Measurements from ENCODE around the gene LHX2. TPM values are rescaled to one million over a fixed set of nuclear protein-coding genes. Genes with fewer than 3 reads are reported as not detected.

The LHX2 gene
- total RNA-seq, 1 donor from 2014 or later = 0.20 TPM

DNA sequence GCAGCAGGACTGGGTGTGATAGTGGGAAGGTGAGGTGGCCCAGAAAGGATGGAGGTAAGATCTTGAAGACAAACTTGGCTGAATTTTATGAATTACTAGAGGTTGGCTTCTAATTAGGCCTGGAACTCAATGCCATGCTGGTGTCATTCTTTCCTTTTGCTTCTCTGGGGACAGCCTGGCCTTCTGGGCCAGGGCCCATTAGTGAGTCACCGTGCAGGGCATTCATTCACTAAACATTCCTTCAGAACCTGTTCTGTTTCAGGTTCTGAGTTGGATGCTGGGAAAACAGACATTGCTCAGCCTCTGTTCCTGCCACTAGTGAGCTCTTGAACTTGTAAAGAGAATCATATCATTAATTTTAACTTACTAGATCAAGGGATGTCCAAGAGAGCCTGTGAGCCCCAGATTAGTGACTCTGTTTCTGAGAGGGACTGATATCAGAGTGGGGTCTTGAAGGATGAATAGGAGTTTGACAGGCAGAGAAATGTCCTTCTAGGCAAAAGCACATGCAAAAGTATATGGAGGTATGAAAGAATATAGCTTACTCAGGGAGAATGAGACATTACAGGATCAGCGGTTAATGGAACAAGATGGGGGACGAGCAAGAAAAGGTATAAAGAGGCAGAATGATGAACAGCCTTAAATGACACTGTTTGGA lies 66.5 kb downstream of the LHX2 start:
- DNase-seq (ENCODE audit: low spot score) = no peak
- H3K27ac Mint-ChIP-seq (ENCODE audit: unreplicated experiment) = peak overlapping the region; percentile 96
- TF ChIP-seq, protein P1, sequence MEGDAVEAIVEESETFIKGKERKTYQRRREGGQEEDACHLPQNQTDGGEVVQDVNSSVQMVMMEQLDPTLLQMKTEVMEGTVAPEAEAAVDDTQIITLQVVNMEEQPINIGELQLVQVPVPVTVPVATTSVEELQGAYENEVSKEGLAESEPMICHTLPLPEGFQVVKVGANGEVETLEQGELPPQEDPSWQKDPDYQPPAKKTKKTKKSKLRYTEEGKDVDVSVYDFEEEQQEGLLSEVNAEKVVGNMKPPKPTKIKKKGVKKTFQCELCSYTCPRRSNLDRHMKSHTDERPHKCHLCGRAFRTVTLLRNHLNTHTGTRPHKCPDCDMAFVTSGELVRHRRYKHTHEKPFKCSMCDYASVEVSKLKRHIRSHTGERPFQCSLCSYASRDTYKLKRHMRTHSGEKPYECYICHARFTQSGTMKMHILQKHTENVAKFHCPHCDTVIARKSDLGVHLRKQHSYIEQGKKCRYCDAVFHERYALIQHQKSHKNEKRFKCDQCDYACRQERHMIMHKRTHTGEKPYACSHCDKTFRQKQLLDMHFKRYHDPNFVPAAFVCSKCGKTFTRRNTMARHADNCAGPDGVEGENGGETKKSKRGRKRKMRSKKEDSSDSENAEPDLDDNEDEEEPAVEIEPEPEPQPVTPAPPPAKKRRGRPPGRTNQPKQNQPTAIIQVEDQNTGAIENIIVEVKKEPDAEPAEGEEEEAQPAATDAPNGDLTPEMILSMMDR (IDR thresholded peaks at IDR 0.05) = no peak

DNA sequence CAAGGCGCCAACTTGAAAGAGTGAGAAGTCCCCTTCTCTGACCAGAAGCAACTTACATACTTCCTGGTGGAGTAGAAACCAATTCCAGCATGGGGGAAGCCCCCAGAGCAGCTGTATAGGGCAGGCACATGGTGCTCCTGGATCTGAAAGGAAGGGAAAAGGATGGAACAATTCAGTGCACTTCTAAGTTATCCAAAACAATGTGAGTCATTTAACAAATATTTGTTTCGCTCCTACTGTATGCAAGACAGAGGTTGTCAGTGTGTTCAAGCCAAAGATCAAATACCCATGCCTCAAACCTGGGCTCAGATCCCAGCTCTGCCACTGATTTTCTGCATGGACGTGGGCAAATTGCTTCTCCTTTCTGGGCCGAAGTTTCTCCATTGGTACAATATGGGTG lies 67.1 kb downstream of the LHX2 start:
- H3K27ac Mint-ChIP-seq (ENCODE audit: unreplicated experiment) = peak overlapping the region; percentile 96

More for the DNA sequence above, 66.5 kb downstream of the LHX2 start:
- no peak overlapping the region for H3K4me3 Mint-ChIP-seq (ENCODE audit: unreplicated experiment)
- peaks cover 2% of the 10 kb centered on the region for H3K36me3 Mint-ChIP-seq (ENCODE audit: low read depth)
- peaks cover 2% of the 10 kb centered on the region for H3K27me3 Mint-ChIP-seq (ENCODE audit: low read depth)
- H3K4me1 Mint-ChIP-seq (ENCODE audit: low read depth) = peaks cover 26% of the 10 kb centered on the region
- no peaks in the 10 kb centered on the region for H3K9me3 Mint-ChIP-seq (ENCODE audit: low read depth)

DNA sequence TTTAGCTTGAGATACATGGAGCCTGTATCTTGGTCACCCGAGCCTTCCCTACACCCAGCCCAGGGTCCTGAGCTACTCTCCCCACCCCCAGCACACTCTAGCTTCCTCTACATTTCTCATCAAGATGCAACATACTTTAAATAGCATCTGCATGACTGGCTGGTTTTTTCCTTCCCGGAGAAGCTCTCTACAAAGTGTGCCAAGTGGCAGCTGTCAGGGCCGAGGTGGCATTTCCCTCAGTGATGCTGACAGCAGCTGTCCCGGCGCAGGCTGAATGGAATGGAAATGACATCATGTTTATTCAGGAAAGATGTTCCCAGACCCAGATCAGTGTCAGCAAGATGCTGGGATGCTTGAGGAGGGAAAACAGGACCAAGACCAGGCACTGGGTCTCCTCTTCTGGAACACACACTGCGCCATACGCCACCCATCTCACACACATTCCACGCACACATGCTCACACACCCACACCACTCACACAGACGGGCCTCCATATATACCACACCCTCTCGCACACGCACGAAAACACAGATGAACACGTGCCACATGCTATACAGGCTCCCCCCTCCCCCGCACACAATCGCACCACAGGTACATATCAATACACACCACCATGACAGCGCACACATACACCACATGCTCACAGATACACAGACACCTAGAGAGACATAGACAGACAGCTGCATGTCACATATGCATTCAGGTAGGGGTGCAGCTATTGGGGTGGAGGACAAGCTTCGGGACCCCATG lies 67.8 kb downstream of the LHX2 start:
- no peak overlapping the region for H3K4me3 Mint-ChIP-seq (ENCODE audit: unreplicated experiment)
- no peaks in the 10 kb centered on the region for H3K9me3 Mint-ChIP-seq (ENCODE audit: low read depth)
- DNase-seq (ENCODE audit: low spot score) = no peak
- H3K27me3 Mint-ChIP-seq (ENCODE audit: low read depth) = peaks cover 2% of the 10 kb centered on the region
- peak overlapping the region; percentile 96 for H3K27ac Mint-ChIP-seq (ENCODE audit: unreplicated experiment)
- TF ChIP-seq, protein P1 (IDR thresholded peaks at IDR 0.05) = no peak
- peaks cover 29% of the 10 kb centered on the region for H3K4me1 Mint-ChIP-seq (ENCODE audit: low read depth)
- H3K36me3 Mint-ChIP-seq (ENCODE audit: low read depth) = peaks cover 2% of the 10 kb centered on the region

More for the DNA sequence above, 67.1 kb downstream of the LHX2 start:
- Mint-ChIP-seq H3K4me3 (ENCODE audit: unreplicated experiment) (no peak overlapping the region), H3K36me3 (ENCODE audit: low read depth) (peaks cover 2% of the 10 kb centered on the region), H3K4me1 (ENCODE audit: low read depth) (peaks cover 26% of the 10 kb centered on the region), H3K9me3 (ENCODE audit: low read depth) (no peaks in the 10 kb centered on the region), H3K27me3 (ENCODE audit: low read depth) (peaks cover 2% of the 10 kb centered on the region)
- TF ChIP-seq, protein P1 (IDR thresholded peaks at IDR 0.05) = no peak
- DNase-seq (ENCODE audit: low spot score) = no peak

DNA sequence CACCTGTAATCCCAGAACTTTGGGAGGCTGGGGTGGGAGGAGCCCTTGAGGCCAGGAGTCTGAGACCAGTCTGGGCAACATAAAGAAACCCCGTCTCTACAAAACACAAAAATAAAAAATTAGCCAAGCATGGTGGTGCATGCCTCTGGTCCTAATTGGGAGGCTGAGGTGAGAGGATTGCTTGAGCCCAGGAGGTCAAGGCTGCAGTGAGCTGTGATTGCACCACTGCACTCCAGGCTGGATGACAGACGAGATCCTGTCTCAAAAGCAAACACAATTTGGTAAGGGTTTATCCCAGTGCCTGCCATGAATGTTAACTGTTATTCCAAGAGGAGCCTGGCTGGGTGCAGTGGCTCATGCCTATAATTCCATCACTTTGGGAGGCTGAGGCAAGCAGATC lies 71.1 kb downstream of the LHX2 start:
- Mint-ChIP-seq H3K36me3 (ENCODE audit: low read depth) (peaks cover 5% of the 10 kb centered on the region), H3K4me1 (ENCODE audit: low read depth) (peaks cover 25% of the 10 kb centered on the region), H3K9me3 (ENCODE audit: low read depth) (peaks cover 19% of the 10 kb centered on the region), H3K4me3 (ENCODE audit: unreplicated experiment) (no peak overlapping the region), H3K27ac (ENCODE audit: unreplicated experiment) (no peak overlapping the region), H3K27me3 (ENCODE audit: low read depth) (peaks cover 2% of the 10 kb centered on the region)
- TF ChIP-seq, protein P1 (IDR thresholded peaks at IDR 0.05) = no peak
- no peak for DNase-seq (ENCODE audit: low spot score)

Other genes with a start within 250 kb of the LHX2 start
- gene DENND1A, start 81.6 kb upstream of the LHX2 start, total RNA-seq = 13.0 to 15.3 TPM (median 14.8 TPM) in 3 replicates
- gene NEK6, start 246.2 kb downstream of the LHX2 start, total RNA-seq = 99.9 to 110 TPM (median 107 TPM) in 3 replicates